ENCODE data around the gene MGAT4C. TPM values are rescaled to one million over a fixed set of nuclear protein-coding genes. Genes with fewer than 3 reads are reported as not detected.

MGAT4C gene
- total RNA-seq, 4 donors from 2014 or later: 0.04 to 0.23 (median 0.05) TPM; not detected in 1

GRCh38 chr12:86172913-86173443 is 83.2 kb downstream of the MGAT4C start:
- TF ChIP-seq CTCF (IDR thresholded peaks at IDR 0.05): no peak
- no peak for TF ChIP-seq POLR2A (IDR thresholded peaks at IDR 0.05)
- no peak overlapping the region for H3K4me3 ChIP-seq (ENCODE audit: low read depth, poor library complexity, severe bottlenecking)
- no peak for DNase-seq (ENCODE audit: low spot score in 2 of 2)
- WGBS, 2 donors: 48 to 62% methylated on average over 2 of the region's 2 CpGs
- intact Hi-C loops (cut with DNase I; ENCODE audit: low total_unique reads): no loop called here

- WGBS, 2 donors: 66 to 76% methylated on average over 1 of the region's 1 CpG
- TF ChIP-seq POLR2A (IDR thresholded peaks at IDR 0.05) (no peak), CTCF (IDR thresholded peaks at IDR 0.05) (no peak)
Observed at GRCh38 chr12:86170051-86170450, 86.1 kb downstream of the MGAT4C start.

GRCh38 chr12:86158956-86159355 is 97.2 kb downstream of the MGAT4C start:
- no peak for TF ChIP-seq POLR2A (IDR thresholded peaks at IDR 0.05)
- no peak for TF ChIP-seq CTCF (IDR thresholded peaks at IDR 0.05)
- 84 to 87% methylated on average over 4 of the region's 4 CpGs for WGBS, 2 donors
- DNase-seq (ENCODE audit: low spot score in 2 of 2): no peak
- H3K4me3 ChIP-seq (ENCODE audit: low read depth, poor library complexity, severe bottlenecking): no peak overlapping the region
- intact Hi-C loops (cut with DNase I; ENCODE audit: low total_unique reads): no loop called here

More at GRCh38 chr12:86170051-86170450, 86.1 kb downstream of the MGAT4C start:
- intact Hi-C loops (cut with DNase I; ENCODE audit: low total_unique reads): no loop called here
- no peak overlapping the region for H3K4me3 ChIP-seq (ENCODE audit: low read depth, poor library complexity, severe bottlenecking)
- no peak for DNase-seq (ENCODE audit: low spot score in 2 of 2)

DNA sequence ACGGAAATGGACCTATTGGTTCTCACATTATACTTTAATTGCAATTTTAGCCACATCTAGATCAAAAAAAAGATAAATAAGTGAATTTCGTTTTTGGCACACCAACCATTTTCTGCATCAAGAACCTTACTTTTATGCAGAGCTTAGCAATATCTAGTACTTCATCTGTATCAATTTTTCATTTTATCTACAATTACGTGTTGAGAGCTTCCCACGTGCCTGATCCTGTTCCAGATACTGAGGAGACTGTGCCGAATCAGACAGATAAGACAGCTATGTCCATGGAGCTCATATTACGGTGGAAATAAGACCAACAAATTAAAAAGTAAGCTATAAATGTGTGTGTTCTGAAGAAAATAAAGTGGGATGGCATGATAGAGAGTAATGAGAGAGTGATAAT is 101.6 kb downstream of the MGAT4C start:
- no peak overlapping the region for H3K4me3 ChIP-seq (ENCODE audit: low read depth, poor library complexity, severe bottlenecking)
- no peak for DNase-seq (ENCODE audit: low spot score in 2 of 2)
- 60 to 67% methylated on average over 6 of the region's 6 CpGs for WGBS, 2 donors
- TF ChIP-seq CTCF (IDR thresholded peaks at IDR 0.05) (no peak), POLR2A (IDR thresholded peaks at IDR 0.05) (no peak)
- intact Hi-C loops (cut with DNase I; ENCODE audit: low total_unique reads): no loop called here

- DNase-seq (ENCODE audit: low spot score in 2 of 2): no peak
- no peak overlapping the region for H3K4me3 ChIP-seq (ENCODE audit: low read depth, poor library complexity, severe bottlenecking)
- TF ChIP-seq CTCF (IDR thresholded peaks at IDR 0.05) (no peak), POLR2A (IDR thresholded peaks at IDR 0.05) (no peak)
- intact Hi-C loops (cut with DNase I; ENCODE audit: low total_unique reads): no loop called here
Observed at GRCh38 chr12:86148612-86149011, 107.6 kb downstream of the MGAT4C start.

GRCh38 chr12:86148071-86148470 is 108.1 kb downstream of the MGAT4C start:
- H3K4me3 ChIP-seq (ENCODE audit: low read depth, poor library complexity, severe bottlenecking): no peak overlapping the region
- WGBS, 2 donors: 41 to 50% methylated on average over 3 of the region's 3 CpGs
- DNase-seq (ENCODE audit: low spot score in 2 of 2): no peak
- intact Hi-C loops (cut with DNase I; ENCODE audit: low total_unique reads): no loop called here
- no peak for TF ChIP-seq POLR2A (IDR thresholded peaks at IDR 0.05)
- TF ChIP-seq CTCF (IDR thresholded peaks at IDR 0.05): no peak

All from lower leg skin (tissue), 4 donors.